ENCODE results near the gene HOXD12. TPM values are rescaled to one million over a fixed set of nuclear protein-coding genes. Genes with fewer than 3 reads are reported as not detected.

The HOXD12 gene
- polyA plus RNA-seq, 12 donors: 0.15 to 0.37 TPM; not detected in 10

- no peak for DNase-seq
Measured at GRCh38 chr2:176092270-176093144, 7.1 kb upstream of the HOXD12 start, which contains the start of gene HOXD13. Gene HOXD13 (plus strand): TSS chr2:176092721. CDS start chr2:176092891, 170 bp downstream.

- no peak for DNase-seq
Measured at GRCh38 chr2:176093145-176093897, 6.3 kb upstream of the HOXD12 start.

GRCh38 chr2:176093898-176094249 is 5.7 kb upstream of the HOXD12 start:
- no peak for DNase-seq

GRCh38 chr2:176094349-176094748 is 5.2 kb upstream of the HOXD12 start:
- DNase-seq: no peak

GRCh38 chr2:176095421-176095820 is 4.2 kb upstream of the HOXD12 start:
- no peak for DNase-seq

- no peak for DNase-seq
Measured at GRCh38 chr2:176096243-176096985, 3.2 kb upstream of the HOXD12 start.

GRCh38 chr2:176096986-176097819 is 2.4 kb upstream of the HOXD12 start:
- DNase-seq: no peak

GRCh38 chr2:176097820-176098365 is 1.7 kb upstream of the HOXD12 start:
- DNase-seq: no peak

- no peak for DNase-seq
Measured at GRCh38 chr2:176098366-176099158, 1.0 kb upstream of the HOXD12 start.

- DNase-seq: no peak
Measured at GRCh38 chr2:176099159-176099727, 352 bp upstream of the HOXD12 start.

- no peak for DNase-seq
Measured at GRCh38 chr2:176100547-176101140, 1.0 kb downstream of the HOXD12 start.

- no peak for DNase-seq
Measured at GRCh38 chr2:176101216-176101830, 1.7 kb downstream of the HOXD12 start.

- DNase-seq: no peak
Measured at GRCh38 chr2:176101842-176102241, 2.2 kb downstream of the HOXD12 start.

GRCh38 chr2:176102309-176102866 is 2.8 kb downstream of the HOXD12 start:
- DNase-seq: no peak

- no peak for DNase-seq
Measured at GRCh38 chr2:176103194-176103593, 3.6 kb downstream of the HOXD12 start.

GRCh38 chr2:176103742-176104315 is 4.2 kb downstream of the HOXD12 start:
- DNase-seq: no peak

- no peak for DNase-seq
Measured at GRCh38 chr2:176104316-176105077, 4.9 kb downstream of the HOXD12 start.

Data from muscle of arm (tissue), 12 donors.